GM12801 (cell line): ENCODE measurements around the gene MBD4.

Source experiments
- TF ChIP-seq, protein P1 (sequence below): IDR thresholded peaks from one replicate; pipeline ENCODE4 v1.5.1; 2011; ENCODE audit warnings: control low read depth; ENCODE audit not compliant: insufficient read length; ENCODE audit errors: extremely low read depth

The MBD4 gene

DNA sequence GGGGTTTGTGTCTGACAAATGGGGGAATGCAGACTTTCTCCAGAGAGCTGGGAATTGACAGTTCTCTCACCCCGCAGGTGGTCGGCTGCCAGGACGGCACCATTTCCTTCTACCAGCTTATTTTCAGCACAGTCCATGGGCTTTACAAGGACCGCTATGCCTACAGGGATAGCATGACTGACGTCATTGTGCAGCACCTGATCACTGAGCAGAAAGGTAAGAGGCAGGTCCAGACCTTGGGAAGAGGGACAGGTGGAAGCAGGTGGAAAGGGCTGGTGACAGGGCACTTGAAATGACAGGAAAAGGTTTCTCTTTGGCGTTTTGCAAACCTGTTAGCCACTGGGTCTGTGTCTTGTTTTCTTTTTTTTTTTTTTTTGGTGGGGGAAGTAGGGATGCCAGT lies 36.8 kb upstream of the MBD4 start:
- TF ChIP-seq, protein P1, sequence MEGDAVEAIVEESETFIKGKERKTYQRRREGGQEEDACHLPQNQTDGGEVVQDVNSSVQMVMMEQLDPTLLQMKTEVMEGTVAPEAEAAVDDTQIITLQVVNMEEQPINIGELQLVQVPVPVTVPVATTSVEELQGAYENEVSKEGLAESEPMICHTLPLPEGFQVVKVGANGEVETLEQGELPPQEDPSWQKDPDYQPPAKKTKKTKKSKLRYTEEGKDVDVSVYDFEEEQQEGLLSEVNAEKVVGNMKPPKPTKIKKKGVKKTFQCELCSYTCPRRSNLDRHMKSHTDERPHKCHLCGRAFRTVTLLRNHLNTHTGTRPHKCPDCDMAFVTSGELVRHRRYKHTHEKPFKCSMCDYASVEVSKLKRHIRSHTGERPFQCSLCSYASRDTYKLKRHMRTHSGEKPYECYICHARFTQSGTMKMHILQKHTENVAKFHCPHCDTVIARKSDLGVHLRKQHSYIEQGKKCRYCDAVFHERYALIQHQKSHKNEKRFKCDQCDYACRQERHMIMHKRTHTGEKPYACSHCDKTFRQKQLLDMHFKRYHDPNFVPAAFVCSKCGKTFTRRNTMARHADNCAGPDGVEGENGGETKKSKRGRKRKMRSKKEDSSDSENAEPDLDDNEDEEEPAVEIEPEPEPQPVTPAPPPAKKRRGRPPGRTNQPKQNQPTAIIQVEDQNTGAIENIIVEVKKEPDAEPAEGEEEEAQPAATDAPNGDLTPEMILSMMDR: no peak

- TF ChIP-seq, protein P1: no peak
These were observed 36.1 kb upstream of the MBD4 start for GRCh38 chr3:129475863-129476262.

DNA sequence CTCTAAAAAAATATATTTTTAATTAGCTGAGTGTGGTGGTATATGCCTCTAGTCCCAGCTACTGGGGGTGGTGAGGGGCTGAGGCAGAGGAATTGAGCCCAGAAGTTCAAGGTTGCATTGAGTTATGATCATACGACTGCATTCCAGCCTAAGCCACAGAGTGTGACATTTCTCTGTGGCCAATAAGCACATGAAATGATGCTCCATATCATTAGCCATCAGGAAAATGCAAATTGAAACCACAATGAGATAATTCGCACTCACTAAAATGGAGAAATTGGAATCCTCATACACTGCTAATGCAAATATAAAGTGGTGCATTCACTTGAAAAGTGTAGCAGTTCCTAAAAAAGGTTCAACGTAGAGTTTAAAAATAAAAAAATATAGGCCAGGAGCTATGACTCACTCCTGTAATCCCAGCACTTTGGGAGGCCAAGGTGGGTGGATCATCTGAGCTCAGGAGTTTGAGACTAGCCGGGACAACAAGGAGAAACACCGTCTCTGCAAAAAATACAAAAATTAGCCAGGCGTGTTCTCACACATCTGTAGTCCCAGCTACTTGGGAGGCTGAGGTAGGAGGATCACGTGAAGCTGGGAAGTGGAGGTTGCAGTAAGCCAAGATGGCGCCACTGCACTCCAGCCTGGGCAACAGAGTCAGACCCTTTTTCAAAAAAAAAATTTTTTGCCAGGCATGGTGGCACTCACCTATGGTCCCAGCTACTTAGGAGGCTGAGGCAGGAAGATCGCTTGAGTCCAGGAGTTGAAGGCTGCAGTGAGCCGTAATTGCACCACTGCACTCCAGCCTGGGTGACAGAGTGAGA lies 35.4 kb upstream of the MBD4 start:
- TF ChIP-seq, protein P1: no peak

DNA sequence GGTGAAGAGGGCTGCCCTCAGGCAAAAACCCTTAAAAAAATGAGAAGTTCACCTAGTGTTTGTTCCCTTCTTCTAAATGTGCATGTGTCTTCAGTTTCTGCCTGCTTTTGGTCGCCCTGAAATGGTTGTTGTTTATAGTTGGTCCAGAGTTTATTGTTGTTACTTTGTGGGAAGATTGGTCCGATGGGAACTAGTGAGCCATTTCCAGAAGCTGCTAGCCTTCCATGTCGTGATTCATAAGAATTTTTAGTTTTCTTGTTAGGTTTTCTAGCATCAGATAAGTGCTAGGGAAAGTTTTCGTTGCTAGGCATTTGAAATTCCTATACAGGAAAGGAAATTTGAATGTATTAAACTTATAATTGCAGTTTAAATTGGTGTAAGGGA lies 34.0 kb upstream of the MBD4 start:
- TF ChIP-seq, protein P1: no peak

- TF ChIP-seq, protein P1: no peak
These were observed 33.5 kb upstream of the MBD4 start for GRCh38 chr3:129473067-129473768.

- TF ChIP-seq, protein P1: no peak
These were observed 31.1 kb upstream of the MBD4 start for GRCh38 chr3:129470861-129471260.

- TF ChIP-seq, protein P1: no peak
These were observed 29.3 kb upstream of the MBD4 start for GRCh38 chr3:129469026-129469425.
